Motor neuron (in vitro differentiated cells): ENCODE results near the gene TOR1AIP1. TPM values are rescaled to one million over a fixed set of nuclear protein-coding genes. Genes with fewer than 3 reads are reported as not detected.
A peak's percentile ranks its signal among the peaks of the same experiment; 100 is the strongest.

Source experiments
- ATAC-seq, 8 experiments: fragments of 200-7000 bp; cut with Tn5 transposase; replicated peaks in 6 of 8; 2 replicates each; pipeline ENCODE4 v1.8.0; 2021; ENCODE audit warnings: mild to moderate bottlenecking in 8 of 8, moderate library complexity in 8 of 8
- H3K27ac ChIP-seq, 2 donors: fragments of 250-450 bp; sonication (Bioruptor Pico); 2 replicates each; pipeline ENCODE4 v1.9.0; 2021; ENCODE audit warnings: antibody characterized with exemption in 2 of 2, mild to moderate bottlenecking in 2 of 2, moderate library complexity in 1 of 2
- H3K4me1 ChIP-seq, 2 donors: fragments of 250-450 bp; sonication (Bioruptor Pico); replicated peaks in 1 of 2; 2 replicates each; pipeline ENCODE4 v1.6.1; 2021; ENCODE audit warnings: antibody characterized with exemption in 2 of 2, mild to moderate bottlenecking in 2 of 2, moderate library complexity in 1 of 2
- H3K4me3 ChIP-seq, 5 donors: fragments of 250-450 bp; sonication (Bioruptor Pico); 2 replicates each; pipeline ENCODE4 v1.9.0; 2021; ENCODE audit warnings: antibody characterized with exemption in 5 of 5, mild to moderate bottlenecking in 5 of 5, moderate library complexity in 4 of 5
- WGBS, 10 experiments: fragments of 450-650 bp; shearing (Covaris generic); methylation state at CpG; one replicate each; pipeline ENCODE4 v1.0.0; 2022; 5-methylcytosine and 5-hydroxymethylcytosine counted together
- in situ Hi-C, 9 experiments: fragments of 400-800 bp; cut with MboI; loops; one replicate each; pipeline ENCODE4 v1.15.0; 2021; ENCODE audit warnings: low sequenced_read_pairs in 9 of 9, low pct_unique_long_range_greater_than_20kb in 2 of 9; ENCODE audit not compliant: unreplicated experiment in 9 of 9
- total RNA-seq, 8 experiments: library from RNA; unstranded; fragments of 300-600 nt; gene quantifications; 2 replicates each; pipeline versions ENCODE4 v1.2.3 to v1.2.4, GENCODE V29; 2022

The TOR1AIP1 gene
- total RNA-seq, 8 experiments from 2014 or later: 10.5 to 47.7 (median 23.7) TPM

- Histone ChIP-seq H3K4me3 (no peak overlapping the region), H3K27ac (no peak overlapping the region), H3K4me1 (no peaks in the 10 kb centered on the region)
- in situ Hi-C loops: no loop called here
- 67 to 100% (median 98%) methylated on average over 1 to 4 of the region's 4 CpGs; no CpG with 5 or more reads in 1 of the 10 experiments for WGBS, 10 experiments
- ATAC-seq: no peak
Measured at GRCh38 chr1:179889589-179889988, 7.5 kb downstream of the TOR1AIP1 start.

GRCh38 chr1:179910934-179911333 is 28.8 kb downstream of the TOR1AIP1 start:
- no peaks in the 10 kb centered on the region for H3K4me1 ChIP-seq
- no peak overlapping the region for H3K27ac ChIP-seq
- H3K4me3 ChIP-seq: no peak overlapping the region
- no peak for ATAC-seq
- 33 to 100% (median 94%) methylated on average over 1 of the region's 1 CpG; no CpG with 5 or more reads in 2 of the 10 experiments for WGBS, 10 experiments
- in situ Hi-C loops: no loop called here

GRCh38 chr1:179911812-179912211 is 29.7 kb downstream of the TOR1AIP1 start:
- ATAC-seq: no peak
- WGBS, 10 experiments: 86 to 100% (median 95%) methylated on average over 1 to 3 of the region's 3 CpGs
- Histone ChIP-seq H3K4me1 (no peaks in the 10 kb centered on the region), H3K4me3 (no peak overlapping the region), H3K27ac (no peak overlapping the region)
- in situ Hi-C loops: no loop called here

- WGBS, 10 experiments: 62 to 100% (median 84%) methylated on average over 1 to 10 of the region's 10 CpGs; no CpG with 5 or more reads in 1 of the 10 experiments
- Histone ChIP-seq H3K4me3 (no peak overlapping the region), H3K4me1 (peaks cover 0 to 14% of the 10 kb centered on the region in 2 donors), H3K27ac (no peak overlapping the region)
- no peak for ATAC-seq
- in situ Hi-C loops: no loop called here
Measured at GRCh38 chr1:179917601-179918429, 35.7 kb downstream of the TOR1AIP1 start.

- ATAC-seq: no peak
- H3K4me3 ChIP-seq: no peak overlapping the region
- in situ Hi-C loops: no loop called here
- 86 to 100% (median 92%) methylated on average over 1 of the region's 1 CpG; no CpG with 5 or more reads in 2 of the 10 experiments for WGBS, 10 experiments
- peaks cover 0 to 17% of the 10 kb centered on the region in 2 donors for H3K4me1 ChIP-seq
- H3K27ac ChIP-seq: peak overlapping the region in 1 of 2 donors; percentile 0
Measured at GRCh38 chr1:179921472-179921871, 39.4 kb downstream of the TOR1AIP1 start.

DNA sequence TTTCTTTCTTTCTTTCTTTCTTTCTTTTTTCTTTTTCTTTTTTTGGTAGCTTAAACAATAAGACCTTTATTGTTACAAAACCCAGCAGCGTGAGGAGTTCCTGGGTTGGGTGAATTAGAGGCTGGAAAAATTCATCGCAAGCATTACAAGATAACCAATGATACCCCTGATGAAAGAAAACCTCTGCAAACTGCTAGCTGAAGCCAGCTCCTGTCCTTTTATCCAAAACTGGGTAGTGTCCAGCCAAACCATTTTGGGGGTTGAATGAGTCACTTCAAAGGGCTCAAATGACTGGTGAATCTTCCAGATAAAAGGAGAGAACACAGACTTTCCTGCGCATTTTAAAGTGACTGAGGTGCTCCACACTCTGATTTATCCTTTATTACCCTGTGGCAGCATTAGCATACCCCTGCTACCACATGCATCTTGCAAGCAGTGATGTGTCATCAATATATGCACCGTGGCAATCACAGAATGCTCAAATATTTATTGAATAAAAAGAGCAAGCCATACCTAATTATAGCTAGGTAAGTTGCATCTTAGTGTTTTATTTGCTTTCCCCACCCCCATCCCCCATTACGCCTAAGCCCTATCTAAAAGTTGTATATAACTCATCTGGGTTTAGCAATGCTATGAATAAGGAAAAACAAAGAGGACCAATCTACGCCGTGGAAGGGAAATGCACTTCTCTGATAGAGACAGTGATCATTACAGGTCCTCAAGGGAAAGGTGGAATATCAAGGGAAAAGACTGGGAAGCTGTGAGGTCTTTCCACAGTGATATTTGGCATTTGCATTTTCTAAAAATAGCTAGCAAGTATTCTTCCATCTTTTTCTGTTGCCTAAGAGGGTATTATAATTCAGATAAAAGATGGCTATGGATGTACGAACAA is 40.1 kb downstream of the TOR1AIP1 start:
- Histone ChIP-seq H3K4me3 (no peak overlapping the region), H3K4me1 (peaks cover 0 to 17% of the 10 kb centered on the region in 2 donors), H3K27ac (peak overlapping the region in 1 of 2 donors; percentile 8)
- 50 to 94% (median 70%) methylated on average over 2 to 8 of the region's 8 CpGs for WGBS, 10 experiments
- ATAC-seq: peak in 7 of 8 experiments; percentile 22 to 97 (median 61)
- in situ Hi-C loops: no loop called here

DNA sequence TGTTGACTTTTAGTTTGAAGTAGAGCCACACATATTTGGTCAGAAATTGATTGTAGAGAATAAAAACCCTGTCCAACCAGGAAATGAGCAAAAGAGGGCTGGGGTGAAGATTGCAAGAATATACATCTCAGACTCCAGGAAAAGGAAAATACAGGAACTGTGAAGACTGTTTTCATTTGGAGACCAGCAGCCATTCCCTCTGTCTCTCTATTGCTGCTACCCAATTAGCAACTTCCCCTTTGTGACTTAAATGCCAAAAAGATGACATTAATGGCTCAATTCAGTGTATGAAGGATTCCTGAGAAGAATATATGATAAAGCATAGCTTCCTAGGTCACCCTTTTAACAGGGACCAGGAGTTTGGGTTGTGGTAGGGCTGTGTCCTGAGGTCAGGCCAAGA is 40.9 kb downstream of the TOR1AIP1 start:
- Histone ChIP-seq H3K4me1 (peaks cover 0 to 17% of the 10 kb centered on the region in 2 donors), H3K4me3 (no peak overlapping the region), H3K27ac (no peak overlapping the region)
- no peak for ATAC-seq
- in situ Hi-C loops: no loop called here

GRCh38 chr1:179924268-179924667 is 42.2 kb downstream of the TOR1AIP1 start:
- Histone ChIP-seq H3K27ac (no peak overlapping the region), H3K4me3 (no peak overlapping the region), H3K4me1 (peaks cover 0 to 17% of the 10 kb centered on the region in 2 donors)
- WGBS, 10 experiments: 100% methylated on average over 1 of the region's 1 CpG; no CpG with 5 or more reads in 8 of the 10 experiments
- in situ Hi-C loops: no loop called here
- no peak for ATAC-seq

- in situ Hi-C loops: no loop called here
- 88 to 100% (median 95%) methylated on average over 1 to 5 of the region's 5 CpGs; no CpG with 5 or more reads in 1 of the 10 experiments for WGBS, 10 experiments
- ATAC-seq: no peak
- H3K27ac ChIP-seq: no peak overlapping the region
- no peak overlapping the region for H3K4me3 ChIP-seq
- H3K4me1 ChIP-seq: peaks cover 0 to 17% of the 10 kb centered on the region in 2 donors
Measured at GRCh38 chr1:179925302-179925701, 43.2 kb downstream of the TOR1AIP1 start.

- Histone ChIP-seq H3K4me1 (peaks cover 0 to 17% of the 10 kb centered on the region in 2 donors), H3K27ac (no peak overlapping the region), H3K4me3 (no peak overlapping the region)
- peak in 3 of 8 experiments; percentile 87 to 94 (median 90) for ATAC-seq
- WGBS, 10 experiments: 22 to 94% (median 83%) methylated on average over 1 to 4 of the region's 4 CpGs
- in situ Hi-C loops: no loop called here
Measured at GRCh38 chr1:179925922-179926849, 44.1 kb downstream of the TOR1AIP1 start.

- H3K4me3 ChIP-seq: no peak overlapping the region
- in situ Hi-C loops: no loop called here
- no peak overlapping the region for H3K27ac ChIP-seq
- peaks cover 0 to 13% of the 10 kb centered on the region in 2 donors for H3K4me1 ChIP-seq
- 71 to 100% (median 100%) methylated on average over 1 of the region's 3 CpGs; no CpG with 5 or more reads in 4 of the 10 experiments for WGBS, 10 experiments
- ATAC-seq: peak in 1 of 8 experiments; percentile 24
Measured at GRCh38 chr1:179926850-179927205, 44.7 kb downstream of the TOR1AIP1 start.

DNA sequence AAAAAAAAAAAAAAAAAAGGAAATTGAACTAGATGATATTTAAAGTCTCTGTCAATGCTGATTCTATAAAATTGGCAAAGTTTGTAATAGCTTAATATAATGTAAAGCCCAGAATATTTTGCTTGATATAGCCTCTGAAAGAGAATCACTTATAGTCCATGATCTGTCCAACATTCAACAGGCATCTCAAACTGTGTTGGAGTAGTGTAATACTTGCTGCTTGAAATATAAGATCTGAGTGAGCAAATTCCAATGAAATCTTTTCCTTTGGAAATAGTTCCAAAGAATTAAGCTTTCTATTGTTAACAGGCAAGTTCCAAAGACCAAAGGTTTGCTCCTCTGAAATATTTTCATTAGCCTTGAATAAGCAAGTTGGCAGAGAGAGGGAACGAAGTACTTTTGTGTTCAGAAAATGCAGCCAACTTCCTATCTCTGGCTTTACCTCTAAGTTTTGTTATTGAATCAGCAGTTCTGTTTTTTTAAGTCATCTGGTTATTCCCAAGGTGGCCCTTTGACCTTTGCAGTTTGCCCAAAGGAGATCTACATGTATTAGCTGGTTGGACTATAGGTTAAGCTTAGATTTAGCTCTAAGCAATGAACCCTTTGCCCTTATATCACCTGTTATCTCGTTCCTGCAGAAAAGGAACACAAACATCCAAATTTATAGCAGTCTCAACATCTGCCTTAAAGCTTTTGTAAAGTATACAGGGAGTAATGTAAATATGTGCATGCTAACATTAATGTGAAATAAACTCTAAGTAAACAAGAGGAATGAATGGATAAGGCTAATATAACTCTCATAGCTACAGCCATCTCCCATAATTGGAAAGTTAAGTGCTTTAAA is 48.1 kb downstream of the TOR1AIP1 start:
- in situ Hi-C loops: no loop called here

More for the DNA sequence above, 48.1 kb downstream of the TOR1AIP1 start:
- Histone ChIP-seq H3K4me1 (no peaks in the 10 kb centered on the region), H3K27ac (no peak overlapping the region), H3K4me3 (no peak overlapping the region)
- WGBS, 10 experiments: 50 to 100% (median 87%) methylated on average over 1 to 2 of the region's 2 CpGs
- ATAC-seq: peak in 1 of 8 experiments; percentile 41
